NCI-H187 treated with DMSO at 0.1 percent for 48 hours (cell line): Measurements from ENCODE around the gene LIG4.
"Not testable (repeated sequence)": the region's sequence is repeated elsewhere in the genome, so short reads cannot be mapped to it uniquely, and the experiment has no call there.

Source experiments
- DNase-seq: peaks from one replicate; lab custom pipeline; 2025; lab: John Stamatoyannopoulos, UW

Gene LIG4

GRCh38 chr13:108215436-108215835 lies at the start of gene LIG4:
Gene LIG4 (minus strand): TSS chr13:108215536. CDS start chr13:108211268, 4,268 bp downstream.
- DNase-seq: peak; percentile 83

GRCh38 chr13:108263621-108264355 lies 48.5 kb upstream of the LIG4 start:
- no peak for DNase-seq

- no peak for DNase-seq
Measured at GRCh38 chr13:108257248-108257647, 41.9 kb upstream of the LIG4 start.

- DNase-seq: no peak
Measured at GRCh38 chr13:108249150-108249549, 33.8 kb upstream of the LIG4 start.

- DNase-seq: no peak
Measured at GRCh38 chr13:108230377-108230776, 15.0 kb upstream of the LIG4 start.

GRCh38 chr13:108227651-108228272 lies 12.4 kb upstream of the LIG4 start:
- DNase-seq: no peak

GRCh38 chr13:108226184-108226583 lies 10.8 kb upstream of the LIG4 start:
- DNase-seq: no peak

GRCh38 chr13:108225440-108225839 lies 10.1 kb upstream of the LIG4 start:
- DNase-seq: no peak

GRCh38 chr13:108223687-108224503 lies 8.6 kb upstream of the LIG4 start:
- DNase-seq: no peak

GRCh38 chr13:108220041-108220440 lies 4.7 kb upstream of the LIG4 start:
- DNase-seq: no peak

- DNase-seq: peak; percentile 77
Measured at GRCh38 chr13:108218044-108218974, 3.0 kb upstream of the LIG4 start, which contains the start of gene ABHD13. Gene ABHD13 (plus strand): TSS chr13:108218392. CDS start chr13:108229219, 10,827 bp downstream.

- DNase-seq: not testable (repeated sequence)
Measured at GRCh38 chr13:108217307-108218043, 2.1 kb upstream of the LIG4 start.

GRCh38 chr13:108214441-108215271 lies 680 bp downstream of the LIG4 start:
- DNase-seq: peak; percentile 78

- DNase-seq: peak; percentile 87
Measured at GRCh38 chr13:108213946-108214345, 1.4 kb downstream of the LIG4 start.

GRCh38 chr13:108212886-108213285 lies 2.5 kb downstream of the LIG4 start:
- DNase-seq: no peak

GRCh38 chr13:108210551-108210950 lies 4.8 kb downstream of the LIG4 start:
- DNase-seq: no peak

GRCh38 chr13:108200781-108201398 lies 14.4 kb downstream of the LIG4 start:
- no peak for DNase-seq

- DNase-seq: no peak
Measured at GRCh38 chr13:108195861-108196260, 19.5 kb downstream of the LIG4 start.

- DNase-seq: no peak
Measured at GRCh38 chr13:108195146-108195545, 20.2 kb downstream of the LIG4 start.
